GM21447 (cell line): Measurements from ENCODE around the gene ECEL1.
"Not testable (repeated sequence)": the region's sequence is repeated elsewhere in the genome, so short reads cannot be mapped to it uniquely, and the experiment has no call there.

Source experiments
- ATAC-seq: cut with Tn5 transposase; IDR thresholded peaks from one replicate; pipeline ENCODE4 v1.9.1; 2021; ENCODE audit not compliant: unreplicated experiment

ECEL1 gene

DNA sequence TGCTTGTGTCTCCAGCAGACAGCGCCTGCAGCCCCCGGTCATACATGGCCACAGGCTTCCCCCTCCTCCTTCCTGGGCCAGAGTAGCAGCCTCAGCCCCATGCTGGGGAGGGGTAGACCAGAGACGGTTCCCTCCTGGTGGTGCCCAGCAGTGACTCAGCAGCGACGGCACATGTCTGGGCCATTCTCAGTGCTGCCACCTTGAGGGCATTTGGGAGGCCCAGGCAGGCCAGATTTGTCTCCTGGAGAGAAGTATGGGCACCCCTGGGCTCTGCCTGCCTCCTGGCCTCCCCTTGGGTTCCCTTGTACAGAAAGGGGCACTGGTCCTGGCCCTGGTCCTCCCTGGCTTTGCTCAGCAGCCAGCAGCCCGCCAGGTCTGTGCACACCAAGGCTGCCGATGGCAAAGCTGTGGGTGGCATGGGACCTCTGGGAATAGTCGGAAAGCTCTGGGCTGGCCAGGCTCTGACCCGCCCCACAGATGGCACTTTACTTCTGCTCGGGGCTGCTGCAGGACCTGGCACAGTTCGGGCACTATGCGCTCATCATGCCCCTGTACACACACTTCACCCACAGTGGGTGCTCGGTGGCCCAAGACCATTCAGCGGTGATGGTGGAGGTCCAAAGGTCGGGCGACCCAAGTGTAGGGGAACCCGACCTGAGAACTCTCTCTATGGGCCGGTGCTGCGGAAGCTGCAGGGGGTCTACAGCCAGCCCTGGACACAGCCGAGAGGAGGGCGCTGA, 43.1 kb downstream of the ECEL1 start:
- no peak for ATAC-seq

DNA sequence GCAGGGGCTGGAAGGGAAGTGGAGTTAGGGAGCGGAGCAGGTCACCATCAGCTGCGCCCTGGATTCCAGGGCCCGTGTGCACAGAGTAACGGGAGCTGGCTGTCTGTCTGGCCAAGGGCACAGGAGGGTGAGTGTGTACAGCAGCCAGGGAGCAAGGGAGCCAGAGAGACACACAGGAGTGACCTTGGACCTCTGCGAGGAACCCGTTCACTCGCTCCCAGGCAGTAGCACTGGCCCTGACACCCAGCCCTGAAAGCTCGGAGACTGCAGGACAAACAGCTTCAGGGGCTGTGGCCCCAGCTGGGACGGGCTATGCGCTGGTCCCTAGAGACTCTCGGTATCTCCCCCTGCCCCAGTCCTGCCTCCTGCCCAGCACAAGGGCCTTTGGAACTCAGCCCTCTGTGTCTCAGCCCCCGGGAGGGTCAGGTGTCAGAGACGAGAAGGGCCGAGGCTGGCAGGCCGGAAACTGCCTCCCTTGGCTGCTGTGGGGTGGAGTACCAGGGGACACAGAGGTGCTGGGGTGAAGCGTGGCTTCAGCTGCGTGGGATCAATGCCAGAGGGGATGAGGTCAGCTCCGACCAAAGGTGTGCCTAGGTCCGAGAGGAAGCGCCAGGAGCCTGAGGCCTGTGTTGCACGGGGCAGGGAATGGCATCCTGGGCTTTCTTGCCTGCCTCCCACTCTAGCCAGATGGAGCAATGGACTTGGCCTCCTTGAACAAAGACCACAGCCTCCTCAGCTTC, 43.8 kb downstream of the ECEL1 start:
- not testable (repeated sequence) for ATAC-seq

DNA sequence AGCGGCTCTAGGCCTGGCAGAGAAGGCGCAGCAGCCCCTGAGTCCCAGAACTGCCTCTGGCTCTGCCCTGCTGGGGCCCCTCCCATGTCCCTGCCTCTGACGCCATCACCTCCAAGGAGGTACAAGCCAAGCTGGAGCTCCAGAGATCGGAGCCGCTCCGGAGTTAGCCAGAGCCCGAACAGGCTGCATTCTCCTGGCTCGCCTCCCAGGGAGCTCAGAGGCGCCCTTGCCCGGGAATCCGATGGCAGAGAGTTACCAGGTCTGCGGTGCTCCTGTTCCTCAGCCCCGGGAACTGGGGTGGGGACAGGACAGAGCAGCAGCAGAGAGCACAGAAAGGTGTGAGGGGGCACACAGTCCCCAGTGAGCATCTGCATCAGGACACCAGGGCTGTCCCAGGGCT, 44.6 kb downstream of the ECEL1 start:
- not testable (repeated sequence) for ATAC-seq

DNA sequence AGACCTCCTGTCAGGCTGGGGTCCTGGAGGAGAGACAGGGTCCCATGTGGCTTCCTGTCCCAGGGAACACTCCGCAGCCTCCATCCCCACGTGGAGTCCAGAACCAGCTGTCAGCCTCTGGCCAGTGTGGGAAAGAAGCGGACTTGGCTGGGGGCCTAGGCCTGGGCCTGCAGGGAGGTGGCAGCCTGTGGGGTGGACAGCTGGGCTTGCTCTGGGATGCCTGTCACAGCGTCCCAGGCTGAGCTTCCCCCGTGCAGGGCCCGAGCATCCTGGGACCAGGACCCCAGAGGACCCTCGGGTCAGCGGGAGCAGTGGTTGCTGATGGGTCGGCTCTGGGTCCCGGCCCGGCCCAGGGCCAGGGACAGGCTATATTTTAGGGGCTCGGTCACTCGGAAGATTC, 45.2 kb downstream of the ECEL1 start:
- ATAC-seq = not testable (repeated sequence)

DNA sequence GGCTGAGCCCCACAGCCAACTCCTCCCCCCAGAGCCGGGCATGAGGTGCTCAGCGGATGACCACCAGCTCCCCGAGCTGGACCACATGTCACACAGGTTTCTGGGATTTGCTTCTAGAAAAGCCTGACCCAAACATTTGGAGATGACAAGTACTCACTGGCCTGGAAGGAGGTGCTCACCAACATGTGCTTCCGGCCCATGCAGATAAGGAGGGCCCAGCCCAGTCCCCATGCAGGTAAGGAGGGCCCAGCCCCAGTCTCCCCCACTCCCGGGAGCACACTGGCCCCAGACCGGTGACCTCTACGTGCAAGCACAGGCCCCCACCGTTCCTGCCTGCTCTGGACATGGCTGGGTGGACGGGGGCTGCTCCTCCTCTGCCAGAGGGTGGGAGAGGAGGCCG, 45.7 kb downstream of the ECEL1 start:
- not testable (repeated sequence) for ATAC-seq

DNA sequence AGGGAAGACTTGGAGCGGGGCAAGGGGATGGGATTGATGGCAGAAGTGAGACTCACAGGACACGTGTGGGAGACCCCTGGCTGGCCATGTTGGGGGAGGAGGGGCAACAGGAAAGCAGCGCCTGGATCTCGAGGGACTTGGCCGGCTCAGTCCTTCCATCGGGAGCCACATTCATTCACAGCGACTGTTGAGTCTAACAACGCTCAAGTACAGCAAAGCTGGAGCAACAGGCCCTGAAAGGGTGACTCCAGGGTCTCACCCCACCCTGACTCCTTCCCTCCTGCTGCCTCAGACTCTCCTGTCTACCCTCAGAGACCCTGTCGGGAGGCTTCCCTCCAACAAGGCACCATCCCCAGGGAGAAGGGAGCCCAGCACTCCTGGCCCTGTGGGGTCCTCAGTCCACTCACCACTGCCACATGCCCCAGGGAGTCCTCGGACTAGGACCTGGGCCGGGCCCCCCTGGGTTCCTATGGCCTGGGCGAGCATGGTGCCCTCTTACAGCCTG, 46.4 kb downstream of the ECEL1 start:
- no peak for ATAC-seq

DNA sequence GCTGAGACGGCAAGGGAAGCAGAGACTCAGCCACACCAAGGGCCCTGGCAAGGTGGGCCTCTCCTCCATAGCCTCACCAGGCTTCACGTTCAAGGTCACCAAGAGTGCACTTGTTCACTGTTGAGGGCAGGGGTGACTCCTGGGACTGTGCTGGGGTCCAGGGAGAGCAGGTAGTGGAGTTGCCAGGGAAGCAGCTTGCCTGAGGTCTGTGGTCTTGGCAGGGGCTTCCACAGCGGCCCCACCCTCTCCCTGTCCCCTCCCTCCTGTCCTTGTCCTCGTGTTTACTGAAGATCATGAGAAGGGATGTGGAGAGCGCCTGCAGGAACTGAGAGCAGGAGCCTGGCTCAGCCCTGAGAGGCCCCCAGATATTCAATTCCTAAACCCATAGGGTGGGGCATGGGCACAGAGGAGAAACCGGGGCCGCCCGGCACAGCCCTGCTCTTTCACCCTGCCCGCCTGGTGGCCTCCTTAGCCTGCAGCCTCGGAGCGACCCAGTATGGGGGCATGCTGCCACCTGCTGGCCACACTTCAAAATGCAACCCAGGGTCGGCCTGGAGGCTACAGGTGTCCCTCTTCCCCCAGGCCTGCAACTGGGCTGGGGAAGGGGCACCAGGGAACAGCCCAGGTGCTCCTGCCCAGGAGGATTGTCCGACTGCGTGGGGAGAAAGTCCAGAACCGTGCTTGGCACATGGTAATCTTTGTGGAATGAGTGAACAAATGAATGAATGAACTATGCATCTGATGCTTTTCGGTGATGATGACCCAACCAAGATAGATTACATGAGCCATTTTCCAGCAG, 47.2 kb downstream of the ECEL1 start:
- ATAC-seq = peak; percentile 80

DNA sequence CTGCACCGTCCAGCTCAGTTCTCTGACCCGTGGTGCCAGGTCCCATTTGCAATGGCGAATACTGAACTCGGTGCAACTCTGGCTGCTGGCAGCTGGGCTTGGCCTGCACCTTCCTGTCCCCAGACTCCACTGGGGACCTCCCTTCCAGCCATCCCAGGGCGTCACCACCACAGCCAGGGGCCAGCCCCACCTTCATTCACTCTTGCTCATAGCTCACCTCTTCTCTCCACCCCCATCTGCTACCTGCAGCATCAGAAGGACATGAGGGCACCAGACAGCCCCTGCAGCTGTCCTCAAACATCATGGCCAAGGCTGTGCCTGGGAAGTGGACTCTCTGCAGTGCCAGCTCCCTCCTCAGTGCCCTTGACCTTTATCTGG, 47.9 kb downstream of the ECEL1 start:
- no peak for ATAC-seq

DNA sequence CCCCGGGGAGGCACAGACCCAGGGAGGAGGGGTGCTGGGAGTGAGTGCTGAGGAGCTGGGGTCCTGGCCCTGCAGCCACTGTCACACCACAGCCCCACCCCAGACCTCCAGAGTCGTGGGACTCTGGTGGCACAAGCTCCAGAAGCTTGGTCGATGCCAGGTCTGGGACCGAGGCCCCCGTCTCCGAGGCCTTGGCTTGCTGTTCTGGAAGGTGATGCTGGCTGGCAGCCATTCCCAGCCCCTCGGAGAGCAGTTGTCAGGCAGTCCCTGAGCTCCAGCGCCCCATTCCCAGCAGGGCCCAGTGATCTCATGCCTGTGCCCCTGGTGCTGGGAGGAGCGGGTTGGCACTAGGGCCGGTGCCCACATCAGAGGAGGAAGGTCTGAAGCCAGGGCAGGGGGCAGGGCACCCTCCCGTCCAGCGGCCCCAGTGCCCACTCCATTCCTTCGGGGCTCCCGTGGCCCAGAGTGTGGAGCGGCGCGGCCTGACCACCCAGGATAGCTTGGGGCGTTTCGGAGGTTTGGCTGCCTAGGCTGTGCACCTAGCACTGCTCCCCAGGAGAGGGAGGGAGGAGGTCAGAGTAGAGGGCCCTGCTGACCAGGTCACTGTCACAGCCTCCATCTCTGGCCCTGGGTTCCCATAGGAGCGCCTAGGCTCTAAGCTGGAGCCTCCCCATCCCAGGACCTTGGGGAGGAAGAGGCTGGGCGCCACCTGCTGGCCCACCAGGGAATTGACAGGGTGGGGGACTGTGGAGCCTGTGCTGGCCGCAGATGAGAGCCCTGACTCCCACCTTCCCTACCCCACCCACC, 48.5 kb downstream of the ECEL1 start:
- no peak for ATAC-seq

DNA sequence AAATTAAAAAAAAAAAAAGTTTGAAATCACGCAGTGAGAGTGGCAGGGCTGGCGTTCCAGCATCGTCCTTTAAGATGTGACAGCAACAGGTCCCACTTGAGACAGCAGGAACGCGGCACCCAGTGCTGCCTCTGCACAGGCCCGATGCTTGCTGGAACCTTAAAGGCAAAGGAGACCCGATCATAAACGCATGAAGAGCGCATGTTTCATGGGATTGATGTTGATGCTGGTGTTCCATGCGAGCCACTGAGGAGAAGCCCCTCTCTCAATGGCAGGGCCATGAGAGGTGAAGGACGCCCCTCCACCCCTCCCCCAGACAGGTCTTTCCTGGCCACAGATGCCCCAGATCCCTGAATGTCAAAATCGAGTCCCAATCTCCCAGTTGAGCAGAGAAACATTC, 49.5 kb downstream of the ECEL1 start:
- ATAC-seq = no peak

DNA sequence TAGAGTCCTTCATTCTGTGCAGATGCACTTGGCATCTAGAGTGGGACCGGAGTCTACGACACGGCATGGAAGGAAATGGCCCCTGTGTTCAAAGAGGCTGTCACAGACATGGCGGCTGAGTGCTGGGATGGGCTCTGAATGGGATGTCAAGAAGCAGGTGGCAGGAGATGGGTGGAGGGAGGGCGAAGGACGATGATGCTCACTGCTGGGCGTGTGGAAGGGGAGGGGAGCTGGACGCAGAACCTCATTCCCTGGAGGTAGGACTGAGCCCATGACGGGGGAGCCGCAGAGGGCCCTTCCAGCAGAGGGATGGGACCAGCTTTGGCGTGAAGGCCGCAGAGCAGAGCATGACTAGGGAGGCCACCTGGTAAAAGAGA, 50.5 kb downstream of the ECEL1 start:
- no peak for ATAC-seq

DNA sequence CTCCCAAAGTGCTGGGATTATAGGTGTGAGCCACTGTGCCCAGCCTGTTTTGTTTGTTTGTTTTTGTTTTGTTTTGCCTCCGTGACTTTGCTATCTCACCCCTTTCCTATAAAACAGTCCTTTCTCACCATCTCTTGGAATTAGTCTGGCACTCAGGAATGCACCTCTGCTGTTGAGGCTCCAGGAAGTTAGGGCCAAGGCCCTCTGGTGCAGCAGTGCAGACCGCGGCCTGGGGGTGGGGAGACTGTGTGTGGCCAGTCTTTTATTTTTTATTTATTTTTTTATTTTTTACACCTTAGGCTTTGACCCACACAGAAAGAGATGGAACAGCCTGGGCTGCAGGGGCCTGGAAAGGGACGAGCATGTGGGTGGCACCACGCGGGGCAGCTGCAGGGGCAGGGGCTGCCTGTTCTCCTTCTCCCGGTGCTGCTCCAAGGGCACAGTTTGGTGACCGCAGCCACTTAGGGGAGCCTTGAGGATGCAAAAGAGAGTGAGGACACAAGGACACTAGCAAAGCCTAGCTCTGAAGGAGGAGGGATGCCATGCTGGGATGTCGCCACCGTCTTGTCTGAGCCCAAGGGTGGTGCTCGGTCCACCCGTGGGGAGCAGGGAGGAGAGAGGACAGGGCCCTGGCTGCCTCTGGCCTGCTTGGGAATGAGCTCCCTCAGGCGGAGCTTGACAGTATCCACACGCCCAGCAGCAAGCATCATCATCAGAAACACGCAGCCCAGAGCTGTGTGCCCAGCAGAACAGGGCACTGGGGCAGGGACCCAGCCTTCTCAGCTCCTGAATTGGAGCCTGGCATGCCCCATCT, 51.0 kb downstream of the ECEL1 start:
- ATAC-seq = no peak

DNA sequence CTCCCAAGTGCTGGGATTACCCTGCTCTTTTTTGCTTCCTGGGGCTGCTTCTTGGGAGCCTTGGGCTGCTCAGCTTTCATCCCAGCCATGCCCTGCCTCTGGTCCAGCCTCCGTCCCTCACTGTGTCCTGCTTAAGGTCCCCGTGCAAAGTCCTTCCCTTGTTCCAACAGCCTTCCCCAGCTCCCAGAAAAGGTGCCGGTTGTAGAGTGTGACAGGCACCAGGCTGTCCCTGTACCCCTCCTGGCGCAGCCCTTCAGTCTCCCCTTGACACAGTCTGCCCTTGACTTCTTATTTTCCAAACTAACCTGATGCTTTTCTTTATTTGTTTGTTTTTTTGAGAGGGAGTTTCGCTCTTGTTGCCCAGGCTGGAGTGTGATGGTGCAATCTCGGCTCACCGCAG, 51.8 kb downstream of the ECEL1 start:
- ATAC-seq = no peak

DNA sequence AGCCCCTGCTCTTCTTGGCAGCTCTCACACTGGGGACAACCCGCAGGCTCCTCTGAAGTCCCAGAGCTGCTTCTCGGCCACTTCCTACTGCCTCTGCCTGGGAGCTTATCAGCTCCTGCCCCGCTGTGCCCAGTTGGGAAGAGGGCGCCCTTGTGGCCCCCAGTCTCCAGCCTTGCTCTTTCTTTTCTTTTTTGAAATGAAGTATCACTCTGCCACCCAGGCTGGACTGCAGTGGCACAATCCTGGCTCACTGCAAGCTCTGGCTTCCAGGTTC, 52.3 kb downstream of the ECEL1 start:
- ATAC-seq = no peak

DNA sequence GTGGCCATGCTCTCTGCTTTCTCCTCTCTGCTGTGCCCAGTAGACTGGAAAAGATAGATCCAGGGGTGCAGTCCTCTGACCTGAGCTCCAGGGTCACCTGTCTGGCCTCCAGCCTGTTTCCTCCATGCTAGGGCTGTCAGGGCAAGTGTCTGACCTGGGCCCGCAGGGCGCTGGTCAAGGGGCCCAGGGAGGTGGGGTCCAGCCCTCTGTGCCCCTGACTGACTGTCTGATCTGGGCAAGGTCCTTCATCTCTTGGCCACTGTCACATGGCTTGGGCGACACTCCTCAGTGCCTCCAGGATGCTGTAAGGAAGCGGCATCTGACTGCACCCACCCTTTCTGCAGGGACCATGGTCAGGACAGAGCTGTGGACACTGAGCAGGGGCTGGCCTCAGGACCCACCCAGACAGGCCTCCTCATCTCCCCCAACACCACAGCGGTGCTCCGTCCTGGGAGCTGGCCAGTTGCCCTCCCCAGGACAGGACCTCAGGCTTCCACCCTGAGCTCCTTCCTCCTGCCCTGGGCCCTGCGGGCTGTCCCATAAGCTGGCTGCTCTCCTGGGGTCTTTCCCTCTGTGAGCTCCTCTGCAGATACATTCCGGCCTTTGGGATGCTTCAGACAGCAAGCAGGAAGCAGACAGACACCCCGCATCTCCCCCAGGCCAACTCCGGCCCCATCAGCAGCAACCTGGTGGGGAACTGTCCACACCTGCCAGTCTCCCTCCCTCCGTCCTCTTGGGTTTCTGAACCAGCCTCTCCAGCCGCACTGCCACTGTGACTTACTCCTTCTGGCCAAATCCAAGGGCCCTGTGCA, 52.9 kb downstream of the ECEL1 start:
- no peak for ATAC-seq

DNA sequence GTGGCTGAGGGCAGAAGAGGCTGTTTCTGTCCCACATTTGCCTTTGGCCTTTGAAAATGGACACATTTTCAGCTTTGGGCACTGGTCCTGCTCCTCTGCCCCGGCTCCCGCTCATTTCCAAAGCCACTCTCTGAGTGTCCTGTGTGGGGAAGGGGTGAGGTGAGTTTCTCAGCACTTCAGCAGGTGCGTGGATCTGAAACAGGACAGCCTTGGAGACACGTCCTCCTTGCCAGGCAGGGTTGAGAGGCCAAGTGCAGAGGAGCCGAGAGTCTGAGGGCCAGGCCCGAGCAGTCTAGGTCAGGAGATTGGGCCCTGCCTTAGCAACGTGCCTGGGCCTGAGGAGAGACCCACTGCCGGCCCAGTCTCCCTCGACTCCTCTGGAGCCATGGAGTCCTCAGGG, 53.5 kb downstream of the ECEL1 start:
- ATAC-seq = no peak

DNA sequence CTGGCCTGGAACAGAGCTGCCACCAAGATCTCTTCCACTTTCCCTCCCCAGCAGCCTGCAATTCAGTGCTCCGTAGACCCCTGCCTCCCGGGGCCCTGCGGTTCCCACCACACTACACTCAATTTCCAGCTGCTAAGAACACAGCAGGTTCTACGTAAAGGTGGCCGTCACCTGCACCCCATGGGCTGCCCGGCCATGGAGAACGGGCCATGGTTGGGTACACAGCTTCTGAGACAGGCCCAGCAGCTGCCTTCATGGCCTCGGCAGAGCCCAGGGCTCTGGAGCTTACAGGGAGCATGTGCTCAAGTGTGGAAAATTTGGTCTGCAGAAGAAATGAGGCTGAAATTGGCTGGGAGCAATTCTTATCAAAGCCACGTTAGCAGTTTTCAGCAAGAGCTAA, 54.0 kb downstream of the ECEL1 start:
- not testable (repeated sequence) for ATAC-seq

DNA sequence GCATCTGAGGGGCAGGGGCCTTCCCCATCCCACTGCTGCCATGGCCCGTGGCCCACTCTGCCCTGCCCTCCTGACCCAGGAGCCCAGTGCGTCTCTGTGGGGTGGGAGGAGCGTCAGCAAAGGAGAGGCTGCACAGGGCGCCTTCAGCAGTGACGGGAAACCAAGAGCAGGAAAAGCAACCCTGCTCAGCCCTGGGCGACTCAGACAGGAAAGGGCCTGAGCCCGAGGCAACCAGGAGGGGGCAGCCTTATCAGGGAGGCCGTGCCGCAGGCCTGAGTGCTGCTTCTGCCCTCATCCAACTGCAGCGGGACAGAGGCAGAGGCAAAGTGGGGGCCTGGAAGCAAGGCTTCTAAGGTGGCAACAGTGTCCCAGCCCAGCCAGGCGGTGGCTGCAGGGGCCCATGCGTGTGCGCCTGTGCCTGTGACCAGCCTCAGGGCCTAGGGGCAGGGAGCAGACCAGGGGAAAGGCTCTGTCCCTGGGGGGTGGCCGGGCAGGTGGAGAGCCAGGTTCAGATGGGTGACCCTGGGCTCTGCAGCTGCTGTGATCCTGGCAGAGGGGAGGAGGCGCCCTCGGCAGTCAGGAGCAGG, 54.9 kb downstream of the ECEL1 start:
- no peak for ATAC-seq
